ENCODE measurements around the gene HSF4.

The HSF4 gene

GRCh38 chr16:67187175-67187890 is 22.8 kb downstream of the HSF4 start:
- DNase-seq: no peak

- DNase-seq: no peak
These were observed 23.8 kb downstream of the HSF4 start for GRCh38 chr16:67188323-67188722.

GRCh38 chr16:67188798-67189197 is 24.3 kb downstream of the HSF4 start:
- no peak for DNase-seq

DNA sequence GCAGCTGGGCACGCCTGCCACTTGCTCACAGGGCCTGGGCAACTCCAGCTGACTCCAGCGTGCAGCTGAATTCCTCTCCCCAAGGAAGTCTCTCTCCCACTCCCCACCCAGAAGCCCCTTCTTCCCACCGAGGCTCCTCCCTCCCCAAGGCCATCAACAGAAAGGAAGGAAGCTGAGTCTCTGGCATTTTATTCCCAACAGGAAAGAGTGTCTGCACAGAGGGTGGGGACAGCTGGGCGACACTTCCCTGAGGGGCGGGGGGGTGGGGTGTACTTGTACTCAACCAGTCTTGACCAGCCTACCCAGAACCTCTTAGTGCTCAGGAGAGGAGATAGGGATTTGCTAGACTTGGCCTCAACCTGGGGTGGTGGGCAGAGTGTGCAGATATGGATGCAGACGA is 25.5 kb downstream of the HSF4 start, which contains the start of gene EXOC3L1:
EXOC3L1 (minus strand) TSS at position 96 of the 400 bp plus-strand sequence. CDS start 460 bp downstream, outside the sequence.
- no peak for DNase-seq

GRCh38 chr16:67190448-67191399 is 26.2 kb downstream of the HSF4 start:
- no peak for DNase-seq

- DNase-seq: no peak
These were observed 27.0 kb downstream of the HSF4 start for GRCh38 chr16:67191411-67191994.

DNA sequence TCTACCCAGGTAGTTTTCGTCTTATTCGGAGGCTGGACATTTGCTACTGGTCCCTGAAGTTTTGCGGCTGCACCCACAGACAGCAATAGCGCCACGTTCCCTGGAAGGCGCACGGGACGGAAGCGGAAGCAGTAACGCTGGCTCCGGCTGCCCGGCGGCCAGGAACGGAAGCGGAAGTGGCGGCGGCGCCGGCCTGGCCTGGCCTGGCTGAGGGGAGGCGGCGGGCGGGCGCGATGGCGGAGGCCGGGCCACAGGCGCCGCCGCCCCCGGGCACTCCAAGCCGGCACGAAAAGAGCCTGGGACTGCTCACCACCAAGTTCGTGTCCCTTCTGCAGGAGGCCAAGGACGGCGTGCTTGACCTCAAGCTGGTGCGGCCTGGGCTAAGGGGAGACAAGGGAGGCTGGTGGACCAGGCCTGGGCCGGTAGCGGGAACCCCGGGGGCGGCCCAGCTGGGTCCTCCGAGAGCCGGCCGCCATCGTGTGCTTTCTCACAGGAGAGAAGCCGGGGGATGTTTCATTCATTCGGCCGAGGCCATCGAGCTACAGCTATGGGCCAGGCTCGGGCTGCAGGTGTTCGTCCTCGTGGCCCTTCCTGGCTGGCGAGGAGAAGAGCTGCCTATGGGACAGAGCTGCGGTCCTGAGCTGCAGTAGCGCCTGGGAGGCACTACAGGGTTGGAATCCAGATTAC is 27.6 kb downstream of the HSF4 start, which contains the start of gene E2F4:
E2F4 (plus strand) TSS at position 161 of the 687 bp plus-strand sequence; CDS start at position 234, 73 bp downstream.
- DNase-seq: peak; percentile 87

GRCh38 chr16:67192781-67193361 is 28.3 kb downstream of the HSF4 start:
- DNase-seq: no peak

- no peak for DNase-seq
These were observed 29.0 kb downstream of the HSF4 start for GRCh38 chr16:67193536-67193935.

DNA sequence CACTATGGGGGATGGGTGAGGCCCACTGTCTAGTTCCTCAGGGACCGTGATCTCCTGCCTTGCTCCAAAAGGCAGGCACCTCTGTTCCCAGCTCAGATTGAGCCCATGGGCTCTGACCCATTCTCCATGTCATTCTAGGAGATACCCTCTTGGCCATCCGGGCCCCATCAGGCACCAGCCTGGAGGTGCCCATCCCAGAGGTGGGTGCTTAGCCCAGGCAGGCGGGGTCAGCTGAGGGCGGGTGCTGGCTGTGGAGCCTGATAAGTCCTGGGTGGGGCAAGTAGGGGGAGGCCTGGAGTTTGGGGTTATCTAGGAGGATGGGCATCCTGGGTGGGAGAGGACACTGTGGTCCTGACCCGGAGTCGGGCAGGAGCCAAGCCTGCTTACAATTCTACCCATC is 29.7 kb downstream of the HSF4 start:
- DNase-seq: no peak

- DNase-seq: no peak
These were observed 31.1 kb downstream of the HSF4 start for GRCh38 chr16:67195676-67196075.

DNA sequence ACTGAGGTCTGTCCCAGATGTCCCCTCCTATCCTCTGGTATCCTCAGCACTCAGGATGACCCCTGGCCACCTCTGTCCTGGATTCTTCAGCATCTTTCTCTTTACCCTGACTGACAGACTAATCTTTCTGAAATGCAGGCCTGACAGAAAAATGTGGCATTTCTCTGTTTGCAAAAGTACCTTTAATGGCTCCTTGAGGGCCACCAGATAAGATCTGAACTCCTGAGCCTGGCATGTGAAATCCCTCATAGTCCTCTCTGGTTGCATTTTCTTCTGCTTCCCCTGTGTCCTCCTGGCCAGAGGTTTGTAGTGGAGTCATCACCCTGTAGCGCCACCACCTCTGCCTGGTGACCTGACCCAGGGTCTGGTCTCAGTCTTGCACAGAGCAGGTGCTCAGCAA is 32.3 kb downstream of the HSF4 start:
- no peak for DNase-seq

DNA sequence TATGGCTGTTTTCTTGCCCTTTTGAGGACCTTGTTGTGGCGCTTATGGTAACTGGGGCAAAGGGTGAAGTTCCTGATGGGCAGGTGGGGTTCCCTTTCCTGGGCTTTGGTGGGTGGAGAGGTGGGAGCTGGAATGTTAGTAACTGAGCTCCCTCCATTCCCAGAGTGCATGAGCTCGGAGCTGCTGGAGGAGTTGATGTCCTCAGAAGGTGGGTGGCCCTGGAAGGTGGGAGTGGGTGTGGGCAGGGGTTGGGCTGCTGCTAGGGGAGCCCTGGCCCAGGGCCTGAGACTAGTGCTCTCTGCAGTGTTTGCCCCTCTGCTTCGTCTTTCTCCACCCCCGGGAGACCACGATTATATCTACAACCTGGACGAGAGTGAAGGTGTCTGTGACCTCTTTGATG is 33.2 kb downstream of the HSF4 start:
- DNase-seq: no peak

GRCh38 chr16:67198238-67198734 is 33.7 kb downstream of the HSF4 start:
- DNase-seq: peak; percentile 75

GRCh38 chr16:67199011-67199807 is 34.7 kb downstream of the HSF4 start, which contains the start of gene ELMO3:
Gene ELMO3 (plus strand): TSS chr16:67199131. CDS start chr16:67199327, 196 bp downstream.
- peak; percentile 70 for DNase-seq

DNA sequence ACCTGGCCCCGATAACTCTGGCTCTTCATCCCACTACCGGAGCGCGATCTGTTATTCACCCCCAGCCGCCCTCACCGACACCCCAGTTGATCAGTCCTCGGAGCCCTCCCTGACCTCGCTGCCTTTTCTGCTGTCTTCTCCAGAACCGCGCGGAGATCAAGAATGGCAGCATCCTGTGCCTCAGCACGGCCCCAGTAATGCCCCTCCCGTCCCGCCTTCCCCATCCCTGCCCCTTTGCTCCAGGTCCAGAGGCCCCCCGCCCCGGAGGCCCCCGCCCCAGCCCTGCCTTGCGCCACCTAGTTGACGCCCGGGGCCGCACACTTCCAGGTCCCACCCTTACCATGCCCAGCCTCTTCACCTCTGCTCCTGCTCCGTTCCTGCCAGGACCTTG is 35.3 kb downstream of the HSF4 start:
- DNase-seq: peak; percentile 54

DNA sequence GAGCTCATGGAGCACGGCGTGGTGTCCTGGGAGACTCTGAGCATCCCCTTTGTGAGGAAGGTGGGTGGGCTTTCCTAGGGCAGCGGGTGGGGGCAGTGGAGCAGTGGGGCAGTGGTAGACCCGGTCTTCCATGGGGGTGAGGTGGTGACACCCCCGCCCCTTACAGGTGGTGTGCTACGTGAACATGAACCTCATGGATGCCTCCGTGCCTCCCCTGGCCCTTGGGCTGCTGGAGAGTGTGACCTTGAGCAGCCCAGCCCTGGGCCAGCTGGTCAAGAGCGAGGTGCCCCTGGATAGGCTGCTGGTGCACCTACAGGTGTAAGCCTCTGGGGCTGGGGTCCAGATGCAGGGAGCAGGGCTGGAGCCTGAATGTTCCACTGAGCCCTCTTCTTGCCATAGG is 35.9 kb downstream of the HSF4 start:
- DNase-seq: no peak

DNA sequence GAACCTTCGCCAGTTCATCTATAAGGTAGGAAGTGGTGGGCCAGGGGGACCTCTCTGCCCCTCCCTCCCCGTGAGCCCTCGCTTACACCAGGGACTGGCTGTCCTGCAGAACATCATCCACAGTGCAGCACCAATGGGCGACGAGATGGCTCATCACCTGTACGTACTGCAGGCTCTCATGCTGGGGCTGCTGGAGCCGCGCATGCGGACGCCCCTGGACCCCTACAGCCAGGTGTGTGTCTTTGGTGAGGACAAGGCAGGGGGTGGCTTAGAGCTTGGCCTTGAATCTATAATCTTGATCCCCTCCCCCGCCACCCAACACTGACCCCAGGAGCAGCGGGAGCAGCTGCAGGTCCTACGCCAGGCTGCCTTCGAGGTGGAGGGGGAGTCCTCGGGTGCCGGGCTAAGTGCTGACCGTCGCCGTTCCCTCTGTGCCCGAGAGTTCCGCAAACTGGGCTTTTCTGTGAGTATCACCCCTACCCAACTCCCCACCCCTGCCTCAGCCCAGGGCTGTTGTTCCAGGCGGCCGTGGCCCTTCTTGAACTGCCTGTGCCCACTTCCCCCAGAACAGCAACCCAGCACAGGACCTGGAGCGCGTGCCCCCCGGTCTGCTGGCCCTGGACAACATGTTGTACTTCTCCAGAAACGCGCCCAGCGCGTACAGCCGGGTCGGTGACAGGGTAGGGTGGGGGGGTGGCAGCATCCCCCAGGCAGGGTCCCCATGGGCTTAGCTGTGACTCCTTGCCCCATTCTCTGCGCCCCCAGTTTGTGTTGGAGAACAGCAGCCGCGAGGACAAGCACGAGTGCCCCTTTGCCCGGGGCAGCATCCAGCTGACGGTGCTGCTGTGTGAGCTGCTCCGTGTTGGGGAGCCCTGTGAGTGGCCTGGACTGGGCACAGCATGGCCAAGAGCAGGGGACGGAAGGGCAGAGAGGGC is 37.1 kb downstream of the HSF4 start:
- no peak for DNase-seq

DNA sequence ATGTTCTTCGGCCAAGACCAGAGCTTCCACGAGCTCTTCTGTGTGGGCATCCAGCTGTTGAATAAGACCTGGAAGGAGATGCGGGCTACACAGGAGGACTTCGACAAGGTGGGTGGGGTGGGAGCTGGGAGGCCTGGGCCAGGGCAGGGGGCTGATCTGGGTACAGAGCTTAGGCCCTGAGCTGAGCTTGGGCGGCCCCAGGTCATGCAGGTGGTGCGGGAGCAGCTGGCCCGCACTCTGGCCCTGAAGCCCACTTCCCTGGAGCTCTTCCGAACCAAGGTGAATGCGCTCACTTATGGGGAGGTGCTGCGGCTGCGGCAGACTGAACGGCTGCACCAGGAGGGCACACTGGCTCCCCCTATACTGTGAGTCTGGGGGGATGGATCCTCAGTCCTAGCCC is 37.9 kb downstream of the HSF4 start:
- DNase-seq: no peak

DNA sequence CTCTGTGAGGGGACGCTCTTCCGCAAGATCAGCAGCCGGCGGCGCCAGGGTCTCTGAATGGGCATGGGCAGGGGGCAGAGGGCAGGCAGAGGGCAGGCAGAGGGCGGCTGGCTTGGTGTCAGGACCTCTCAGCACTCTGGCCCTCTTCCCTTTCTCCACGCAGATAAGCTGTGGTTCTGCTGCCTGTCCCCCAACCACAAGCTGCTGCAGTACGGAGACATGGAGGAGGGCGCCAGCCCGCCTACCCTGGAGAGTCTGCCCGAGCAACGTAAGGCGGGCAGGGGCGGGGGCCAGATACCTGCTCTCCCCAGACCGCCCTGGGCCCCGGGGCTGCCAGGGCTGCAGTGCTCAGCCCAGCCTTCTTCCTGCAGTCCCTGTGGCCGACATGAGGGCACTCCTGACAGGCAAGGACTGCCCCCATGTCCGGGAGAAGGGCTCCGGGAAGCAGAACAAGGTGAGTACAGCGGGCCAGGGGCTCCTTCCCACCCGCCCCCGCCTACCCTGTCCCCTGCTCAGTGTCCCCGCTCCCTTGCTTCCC is 38.5 kb downstream of the HSF4 start:
- DNase-seq: no peak

All from NCI-H2171 treated with DMSO at 0.1 percent for 48 hours (cell line).